ENCODE data around the gene RABGAP1L.

- no peak for TF ChIP-seq CTCF (IDR thresholded peaks at IDR 0.05 in 8 of 11, conservative IDR thresholded peaks at IDR 0.05 in 3 of 11)
- TF ChIP-seq POLR2AphosphoS5 (IDR thresholded peaks at IDR 0.05), result no peak
- TF ChIP-seq POLR2A (IDR thresholded peaks at IDR 0.05), result no peak
Measured at GRCh38 chr1:174809755-174810280, 650.5 kb downstream of the RABGAP1L start.

All from spleen (tissue), 7 donors.